ENCODE measurements around the gene MOCS3. TPM values are rescaled to one million over a fixed set of nuclear protein-coding genes. Genes with fewer than 3 reads are reported as not detected.

Gene MOCS3
- total and polyA plus RNA-seq, 2 of the 13 experiments (the other 11 are each of a cell fraction or from before 2014, with no cell fraction given), result 3.7 to 8.4 TPM

DNA sequence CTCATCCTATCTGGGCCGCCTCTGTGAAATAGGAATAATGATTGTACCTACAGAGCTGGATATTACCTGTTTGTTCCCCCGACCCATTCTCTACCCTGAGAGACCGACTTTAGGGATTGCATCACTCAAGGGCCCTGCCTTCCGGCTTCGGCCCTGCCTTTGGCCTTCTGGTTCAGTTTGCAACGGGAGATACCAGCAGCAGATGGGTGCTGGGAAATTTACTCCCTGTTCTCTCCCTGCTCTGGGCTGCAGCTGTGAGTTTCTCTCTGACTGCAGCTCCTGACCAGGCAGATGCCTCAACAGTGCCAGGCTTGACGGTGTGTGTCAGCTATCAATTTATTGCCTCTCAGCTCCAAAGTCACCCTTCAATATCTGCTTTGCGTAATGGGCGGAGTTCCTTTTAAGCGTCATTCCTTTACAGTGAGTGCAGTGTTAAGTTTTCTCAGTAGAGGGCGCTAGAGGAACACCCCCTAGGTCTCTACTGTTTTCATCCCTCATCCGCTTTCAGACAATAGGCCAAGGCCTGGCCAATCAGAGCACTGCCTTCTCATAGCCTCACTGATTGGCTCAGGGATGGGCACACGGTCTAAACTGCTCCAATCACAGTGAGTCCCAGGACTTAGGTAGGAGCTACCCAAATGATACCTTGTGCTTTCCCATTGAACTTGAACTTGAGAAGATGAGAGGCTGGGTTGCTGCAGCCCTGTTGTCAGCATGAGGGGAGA lies 34.3 kb downstream of the MOCS3 start (continued):
- TF ChIP-seq, protein P1, sequence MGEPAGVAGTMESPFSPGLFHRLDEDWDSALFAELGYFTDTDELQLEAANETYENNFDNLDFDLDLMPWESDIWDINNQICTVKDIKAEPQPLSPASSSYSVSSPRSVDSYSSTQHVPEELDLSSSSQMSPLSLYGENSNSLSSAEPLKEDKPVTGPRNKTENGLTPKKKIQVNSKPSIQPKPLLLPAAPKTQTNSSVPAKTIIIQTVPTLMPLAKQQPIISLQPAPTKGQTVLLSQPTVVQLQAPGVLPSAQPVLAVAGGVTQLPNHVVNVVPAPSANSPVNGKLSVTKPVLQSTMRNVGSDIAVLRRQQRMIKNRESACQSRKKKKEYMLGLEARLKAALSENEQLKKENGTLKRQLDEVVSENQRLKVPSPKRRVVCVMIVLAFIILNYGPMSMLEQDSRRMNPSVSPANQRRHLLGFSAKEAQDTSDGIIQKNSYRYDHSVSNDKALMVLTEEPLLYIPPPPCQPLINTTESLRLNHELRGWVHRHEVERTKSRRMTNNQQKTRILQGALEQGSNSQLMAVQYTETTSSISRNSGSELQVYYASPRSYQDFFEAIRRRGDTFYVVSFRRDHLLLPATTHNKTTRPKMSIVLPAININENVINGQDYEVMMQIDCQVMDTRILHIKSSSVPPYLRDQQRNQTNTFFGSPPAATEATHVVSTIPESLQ (CRISPR knock-in tag; conservative IDR thresholded peaks at IDR 0.05), result no peak
- TF ChIP-seq HDAC6 (IDR thresholded peaks at IDR 0.05; ENCODE audit: low read depth, low read length) (no peak), FOSL2 (CRISPR knock-in tag; IDR thresholded peaks at IDR 0.05) (no peak), KLF9 (CRISPR knock-in tag; IDR thresholded peaks at IDR 0.05; ENCODE audit: low read depth) (no peak), ADNP (CRISPR knock-in tag; IDR thresholded peaks at IDR 0.05) (no peak), BHLHE40 (IDR thresholded peaks at IDR 0.05; ENCODE audit: low read length) (peak; percentile 23; the same call in 1 of the 2 replicates), ZNF232 (CRISPR knock-in tag; IDR thresholded peaks at IDR 0.05; ENCODE audit: borderline replicate concordance) (no peak), ESRRA (CRISPR knock-in tag; IDR thresholded peaks at IDR 0.05; ENCODE audit: low read depth) (no peak), RAD21 (CRISPR knock-in tag; IDR thresholded peaks at IDR 0.05) (peak; percentile 72), MAFK (conservative IDR thresholded peaks at IDR 0.05 in 1 of 2, IDR thresholded peaks at IDR 0.05 in 1 of 2; ENCODE audit: low read length in 2 of 2) (no peak), KDM6A (CRISPR knock-in tag; IDR thresholded peaks at IDR 0.05; ENCODE audit: low read depth) (no peak), PAX8 (CRISPR knock-in tag; IDR thresholded peaks at IDR 0.05; ENCODE audit: borderline replicate concordance) (no peak), ZNF747 (CRISPR knock-in tag; IDR thresholded peaks at IDR 0.05; ENCODE audit: borderline replicate concordance) (no peak), POGZ (CRISPR knock-in tag; IDR thresholded peaks at IDR 0.05) (no peak)
- TF ChIP-seq, protein P2, sequence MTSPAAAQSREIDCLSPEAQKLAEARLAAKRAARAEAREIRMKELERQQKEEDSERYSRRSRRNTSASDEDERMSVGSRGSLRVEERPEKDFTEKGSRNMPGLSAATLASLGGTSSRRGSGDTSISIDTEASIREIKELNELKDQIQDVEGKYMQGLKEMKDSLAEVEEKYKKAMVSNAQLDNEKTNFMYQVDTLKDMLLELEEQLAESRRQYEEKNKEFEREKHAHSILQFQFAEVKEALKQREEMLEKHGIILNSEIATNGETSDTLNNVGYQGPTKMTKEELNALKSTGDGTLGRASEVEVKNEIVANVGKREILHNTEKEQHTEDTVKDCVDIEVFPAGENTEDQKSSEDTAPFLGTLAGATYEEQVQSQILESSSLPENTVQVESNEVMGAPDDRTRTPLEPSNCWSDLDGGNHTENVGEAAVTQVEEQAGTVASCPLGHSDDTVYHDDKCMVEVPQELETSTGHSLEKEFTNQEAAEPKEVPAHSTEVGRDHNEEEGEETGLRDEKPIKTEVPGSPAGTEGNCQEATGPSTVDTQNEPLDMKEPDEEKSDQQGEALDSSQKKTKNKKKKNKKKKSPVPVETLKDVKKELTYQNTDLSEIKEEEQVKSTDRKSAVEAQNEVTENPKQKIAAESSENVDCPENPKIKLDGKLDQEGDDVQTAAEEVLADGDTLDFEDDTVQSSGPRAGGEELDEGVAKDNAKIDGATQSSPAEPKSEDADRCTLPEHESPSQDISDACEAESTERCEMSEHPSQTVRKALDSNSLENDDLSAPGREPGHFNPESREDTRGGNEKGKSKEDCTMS (CRISPR knock-in tag; conservative IDR thresholded peaks at IDR 0.05), result no peak
- TF ChIP-seq, protein P3, sequence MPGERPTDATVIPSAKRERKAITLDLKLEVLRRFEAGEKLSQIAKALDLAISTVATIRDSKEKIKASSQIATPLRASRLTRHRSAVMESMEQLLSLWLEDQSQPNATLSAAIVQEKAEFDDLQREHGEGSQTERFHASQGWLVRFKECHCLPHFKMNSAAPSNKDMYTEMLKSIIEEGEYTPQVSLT (CRISPR knock-in tag; IDR thresholded peaks at IDR 0.05; ENCODE audit: borderline replicate concordance, low read depth), result no peak
- TF ChIP-seq, protein P4, sequence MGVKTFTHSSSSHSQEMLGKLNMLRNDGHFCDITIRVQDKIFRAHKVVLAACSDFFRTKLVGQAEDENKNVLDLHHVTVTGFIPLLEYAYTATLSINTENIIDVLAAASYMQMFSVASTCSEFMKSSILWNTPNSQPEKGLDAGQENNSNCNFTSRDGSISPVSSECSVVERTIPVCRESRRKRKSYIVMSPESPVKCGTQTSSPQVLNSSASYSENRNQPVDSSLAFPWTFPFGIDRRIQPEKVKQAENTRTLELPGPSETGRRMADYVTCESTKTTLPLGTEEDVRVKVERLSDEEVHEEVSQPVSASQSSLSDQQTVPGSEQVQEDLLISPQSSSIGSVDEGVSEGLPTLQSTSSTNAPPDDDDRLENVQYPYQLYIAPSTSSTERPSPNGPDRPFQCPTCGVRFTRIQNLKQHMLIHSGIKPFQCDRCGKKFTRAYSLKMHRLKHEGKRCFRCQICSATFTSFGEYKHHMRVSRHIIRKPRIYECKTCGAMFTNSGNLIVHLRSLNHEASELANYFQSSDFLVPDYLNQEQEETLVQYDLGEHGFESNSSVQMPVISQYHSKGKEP (CRISPR knock-in tag; IDR thresholded peaks at IDR 0.05), result no peak
- TF ChIP-seq, protein P5, sequence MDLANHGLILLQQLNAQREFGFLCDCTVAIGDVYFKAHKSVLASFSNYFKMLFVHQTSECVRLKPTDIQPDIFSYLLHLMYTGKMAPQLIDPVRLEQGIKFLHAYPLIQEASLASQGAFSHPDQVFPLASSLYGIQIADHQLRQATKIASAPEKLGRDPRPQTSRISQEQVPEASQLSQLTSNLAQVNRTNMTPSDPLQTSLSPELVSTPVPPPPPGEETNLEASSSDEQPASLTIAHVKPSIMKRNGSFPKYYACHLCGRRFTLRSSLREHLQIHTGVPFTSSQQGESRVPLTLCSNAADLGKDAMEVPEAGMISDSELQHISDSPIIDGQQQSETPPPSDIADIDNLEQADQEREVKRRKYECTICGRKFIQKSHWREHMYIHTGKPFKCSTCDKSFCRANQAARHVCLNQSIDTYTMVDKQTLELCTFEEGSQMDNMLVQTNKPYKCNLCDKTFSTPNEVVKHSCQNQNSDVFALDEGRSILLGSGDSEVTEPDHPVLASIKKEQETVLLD (CRISPR knock-in tag; IDR thresholded peaks at IDR 0.05; ENCODE audit: low read depth), result no peak

Data from HepG2 (cell line).